ENCODE data around the gene GYG1.
A peak's percentile ranks its signal among the peaks of the same experiment; 100 is the strongest.

Gene GYG1

GRCh38 chr3:149007567-149008257 lies 16.4 kb downstream of the GYG1 start:
- no peak overlapping the region for H3K4me3 ChIP-seq (IDR thresholded peaks at IDR 0.05; ENCODE audit: insufficient read depth, low read depth, low read length)
- no peak for TF ChIP-seq CTCF (conservative IDR thresholded peaks at IDR 0.05; ENCODE audit: low read depth, low read length)
- H4K20me1 ChIP-seq (ENCODE audit: insufficient read depth): no peaks in the 10 kb centered on the region
- H3K9ac ChIP-seq: no peak overlapping the region
- H3K27me3 ChIP-seq (ENCODE audit: insufficient read depth, low read depth): no peaks in the 10 kb centered on the region
- peaks cover 100% of the 10 kb centered on the region for H3K4me1 ChIP-seq (ENCODE audit: low read depth, poor library complexity, severe bottlenecking)
- peaks cover 54% of the 10 kb centered on the region for H3K36me3 ChIP-seq (ENCODE audit: insufficient read depth)
- peak overlapping the region; percentile 41; the same call in 1 of the 2 replicates for H3K4me2 ChIP-seq
- peak overlapping the region; percentile 38; the same call in 1 of the 2 replicates for H3K27ac ChIP-seq
- no peak overlapping the region for H2AFZ ChIP-seq (ENCODE audit: low read depth)
- peaks cover 81% of the 10 kb centered on the region for H3K79me2 ChIP-seq (ENCODE audit: insufficient read depth, low read depth)

- Histone ChIP-seq H3K4me2 (peak overlapping the region; percentile 41), H3K9ac (no peak overlapping the region), H3K79me2 (ENCODE audit: insufficient read depth, low read depth) (peaks cover 88% of the 10 kb centered on the region), H3K27me3 (ENCODE audit: insufficient read depth, low read depth) (no peaks in the 10 kb centered on the region), H2AFZ (ENCODE audit: low read depth) (no peak overlapping the region), H3K4me3 (IDR thresholded peaks at IDR 0.05; ENCODE audit: insufficient read depth, low read depth, low read length) (no peak overlapping the region), H4K20me1 (ENCODE audit: insufficient read depth) (no peaks in the 10 kb centered on the region), H3K27ac (peak overlapping the region; percentile 38), H3K4me1 (ENCODE audit: low read depth, poor library complexity, severe bottlenecking) (peaks cover 87% of the 10 kb centered on the region), H3K36me3 (ENCODE audit: insufficient read depth) (peaks cover 66% of the 10 kb centered on the region)
- TF ChIP-seq CTCF (conservative IDR thresholded peaks at IDR 0.05; ENCODE audit: low read depth, low read length): no peak
Measured at GRCh38 chr3:149009732-149010131, 18.4 kb downstream of the GYG1 start.

- Histone ChIP-seq H3K4me3 (IDR thresholded peaks at IDR 0.05; ENCODE audit: insufficient read depth, low read depth, low read length) (no peak overlapping the region), H3K79me2 (ENCODE audit: insufficient read depth, low read depth) (peaks cover 88% of the 10 kb centered on the region), H3K27me3 (ENCODE audit: insufficient read depth, low read depth) (no peaks in the 10 kb centered on the region), H3K36me3 (ENCODE audit: insufficient read depth) (peaks cover 66% of the 10 kb centered on the region), H2AFZ (ENCODE audit: low read depth) (no peak overlapping the region), H3K9ac (no peak overlapping the region), H3K4me2 (0 out of 2 replicates have a peak overlapping the region, but pooled peaks have one; percentile 5), H3K27ac (peak overlapping the region; percentile 13; the same call in 1 of the 2 replicates), H4K20me1 (ENCODE audit: insufficient read depth) (no peaks in the 10 kb centered on the region), H3K4me1 (ENCODE audit: low read depth, poor library complexity, severe bottlenecking) (peaks cover 79% of the 10 kb centered on the region)
- no peak for TF ChIP-seq CTCF (conservative IDR thresholded peaks at IDR 0.05; ENCODE audit: low read depth, low read length)
Measured at GRCh38 chr3:149010504-149010951, 19.2 kb downstream of the GYG1 start.

GRCh38 chr3:149010966-149011365 lies 19.6 kb downstream of the GYG1 start:
- Histone ChIP-seq H2AFZ (ENCODE audit: low read depth) (no peak overlapping the region), H3K4me1 (ENCODE audit: low read depth, poor library complexity, severe bottlenecking) (peaks cover 75% of the 10 kb centered on the region), H3K79me2 (ENCODE audit: insufficient read depth, low read depth) (peaks cover 87% of the 10 kb centered on the region), H3K9ac (no peak overlapping the region), H3K36me3 (ENCODE audit: insufficient read depth) (peaks cover 62% of the 10 kb centered on the region), H3K27me3 (ENCODE audit: insufficient read depth, low read depth) (no peaks in the 10 kb centered on the region), H3K4me3 (IDR thresholded peaks at IDR 0.05; ENCODE audit: insufficient read depth, low read depth, low read length) (no peak overlapping the region), H4K20me1 (ENCODE audit: insufficient read depth) (no peaks in the 10 kb centered on the region), H3K4me2 (0 out of 2 replicates have a peak overlapping the region, but pooled peaks have one; percentile 5), H3K27ac (peak overlapping the region; percentile 13; the same call in 1 of the 2 replicates)
- no peak for TF ChIP-seq CTCF (conservative IDR thresholded peaks at IDR 0.05; ENCODE audit: low read depth, low read length)

Measured in KMS-11 (cell line).